ENCODE data around the gene KIRREL3.

KIRREL3 gene

GRCh38 chr11:126991596-126991995 is 9.0 kb downstream of the KIRREL3 start:
- no peak for TF ChIP-seq ZNF274 (IDR thresholded peaks at IDR 0.05; ENCODE audit: low read depth, low read length)
- no peak for TF ChIP-seq SUZ12 (IDR thresholded peaks at IDR 0.05; ENCODE audit: extremely low read depth, insufficient read depth, insufficient read length)
- TF ChIP-seq YY1 (IDR thresholded peaks at IDR 0.05; ENCODE audit: insufficient read depth, insufficient read length), result no peak
- peaks cover 11% of the 10 kb centered on the region for H3K27me3 ChIP-seq (ENCODE audit: insufficient read depth, insufficient read length)
- H3K4me1 ChIP-seq (ENCODE audit: insufficient read depth, insufficient read length), result no peaks in the 10 kb centered on the region
- H3K4me3 ChIP-seq (ENCODE audit: insufficient read length, low read depth), result no peak overlapping the region
- H3K36me3 ChIP-seq (ENCODE audit: insufficient read depth, insufficient read length, low read length), result no peaks in the 10 kb centered on the region
- DNase-seq (ENCODE audit: low read depth, low spot score), result no peak
- H3K9me3 ChIP-seq (ENCODE audit: insufficient read depth, low read length), result no peaks in the 10 kb centered on the region
- H3K9ac ChIP-seq (ENCODE audit: insufficient read length, low read depth), result no peak overlapping the region

DNA sequence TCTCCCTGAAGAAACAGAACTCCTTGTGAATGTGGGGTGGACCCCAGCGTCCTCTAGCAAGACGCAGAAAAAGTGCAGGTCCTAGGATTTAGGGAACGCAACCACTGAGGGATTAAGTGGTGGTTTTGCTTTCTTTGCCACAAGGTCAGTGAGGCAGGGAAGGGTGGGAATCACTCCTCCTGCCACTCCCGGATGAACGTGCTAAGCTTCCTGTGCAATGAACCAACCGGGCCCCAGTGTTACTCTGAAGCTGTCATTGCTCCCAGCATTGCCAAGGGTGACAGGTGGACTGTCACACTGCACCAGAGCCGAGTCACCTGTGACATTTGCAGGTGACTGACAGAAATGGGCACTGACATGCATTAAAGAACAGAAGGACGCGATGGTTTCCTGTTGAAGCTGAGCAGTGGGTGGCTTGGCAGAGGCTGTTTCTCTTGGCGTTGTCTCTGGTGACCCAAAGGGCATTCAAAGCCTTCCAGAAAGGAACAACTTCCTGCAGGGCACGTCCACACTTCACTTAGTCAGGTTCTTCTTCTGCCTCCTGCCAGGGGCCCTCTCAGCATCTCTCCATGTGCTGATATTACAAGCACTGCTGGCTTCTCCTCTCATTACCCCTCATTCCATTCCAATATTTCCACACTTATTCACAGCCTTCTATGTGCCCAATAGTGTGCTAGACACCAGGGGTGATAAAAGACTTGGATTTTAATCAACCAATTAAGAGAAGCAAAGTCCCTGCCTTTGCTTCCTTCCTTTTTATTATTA is 9.7 kb downstream of the KIRREL3 start:
- Histone ChIP-seq H3K4me1 (ENCODE audit: insufficient read depth, insufficient read length) (no peaks in the 10 kb centered on the region), H3K27me3 (ENCODE audit: insufficient read depth, insufficient read length) (peaks cover 8% of the 10 kb centered on the region), H3K9me3 (ENCODE audit: insufficient read depth, low read length) (no peaks in the 10 kb centered on the region), H3K9ac (ENCODE audit: insufficient read length, low read depth) (no peak overlapping the region), H3K4me3 (ENCODE audit: insufficient read length, low read depth) (no peak overlapping the region), H3K36me3 (ENCODE audit: insufficient read depth, insufficient read length, low read length) (no peaks in the 10 kb centered on the region)
- no peak for DNase-seq (ENCODE audit: low read depth, low spot score)
- no peak for TF ChIP-seq ZNF274 (IDR thresholded peaks at IDR 0.05; ENCODE audit: low read depth, low read length)
- TF ChIP-seq SUZ12 (IDR thresholded peaks at IDR 0.05; ENCODE audit: extremely low read depth, insufficient read depth, insufficient read length), result no peak
- no peak for TF ChIP-seq YY1 (IDR thresholded peaks at IDR 0.05; ENCODE audit: insufficient read depth, insufficient read length)

DNA sequence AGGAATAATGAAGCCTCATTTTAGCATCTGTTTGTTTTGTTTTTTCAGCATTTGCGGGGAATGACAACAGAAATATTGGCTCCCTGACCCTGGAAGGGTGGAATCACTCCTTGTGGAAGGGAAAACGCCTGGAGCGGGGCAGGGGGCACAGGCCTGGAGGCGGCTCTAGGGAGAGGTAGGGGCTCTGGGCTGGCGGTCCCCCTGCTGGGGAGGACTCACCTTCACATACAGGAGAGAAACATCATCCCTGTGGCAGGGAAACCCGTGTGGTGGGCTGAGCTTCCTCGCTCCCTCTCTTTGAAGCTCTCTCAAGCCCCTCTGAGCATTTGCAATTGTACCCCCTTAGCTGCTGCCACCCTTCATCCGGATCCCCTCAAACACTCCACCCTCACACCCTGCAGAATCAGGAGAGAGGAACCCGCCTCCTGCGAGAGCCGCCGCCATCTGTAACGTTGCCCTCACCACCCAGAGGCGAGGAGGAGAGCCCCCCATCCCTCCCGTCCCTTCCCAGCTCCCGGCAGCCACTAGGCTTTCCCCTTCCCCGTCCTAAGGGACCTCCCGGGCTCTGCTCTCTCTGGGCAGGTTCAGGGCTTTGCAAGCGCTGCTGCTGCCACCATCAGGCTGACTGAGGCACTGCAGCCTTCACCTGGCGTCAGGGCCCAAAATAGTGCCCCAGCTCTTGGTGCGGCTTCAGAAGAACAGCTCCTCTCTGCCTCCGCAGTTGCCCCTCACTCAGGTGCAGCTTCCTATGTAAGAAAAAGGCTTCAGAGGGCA is 10.4 kb downstream of the KIRREL3 start:
- peak; percentile 66 for DNase-seq (ENCODE audit: low read depth, low spot score)
- peak overlapping the region; percentile 24 for H3K9ac ChIP-seq (ENCODE audit: insufficient read length, low read depth)
- peaks cover 8% of the 10 kb centered on the region for H3K27me3 ChIP-seq (ENCODE audit: insufficient read depth, insufficient read length)
- no peaks in the 10 kb centered on the region for H3K36me3 ChIP-seq (ENCODE audit: insufficient read depth, insufficient read length, low read length)
- H3K4me3 ChIP-seq (ENCODE audit: insufficient read length, low read depth), result no peak overlapping the region
- no peaks in the 10 kb centered on the region for H3K4me1 ChIP-seq (ENCODE audit: insufficient read depth, insufficient read length)
- TF ChIP-seq SUZ12 (IDR thresholded peaks at IDR 0.05; ENCODE audit: extremely low read depth, insufficient read depth, insufficient read length) (no peak), YY1 (IDR thresholded peaks at IDR 0.05; ENCODE audit: insufficient read depth, insufficient read length) (no peak), ZNF274 (IDR thresholded peaks at IDR 0.05; ENCODE audit: low read depth, low read length) (no peak)
- no peaks in the 10 kb centered on the region for H3K9me3 ChIP-seq (ENCODE audit: insufficient read depth, low read length)

DNA sequence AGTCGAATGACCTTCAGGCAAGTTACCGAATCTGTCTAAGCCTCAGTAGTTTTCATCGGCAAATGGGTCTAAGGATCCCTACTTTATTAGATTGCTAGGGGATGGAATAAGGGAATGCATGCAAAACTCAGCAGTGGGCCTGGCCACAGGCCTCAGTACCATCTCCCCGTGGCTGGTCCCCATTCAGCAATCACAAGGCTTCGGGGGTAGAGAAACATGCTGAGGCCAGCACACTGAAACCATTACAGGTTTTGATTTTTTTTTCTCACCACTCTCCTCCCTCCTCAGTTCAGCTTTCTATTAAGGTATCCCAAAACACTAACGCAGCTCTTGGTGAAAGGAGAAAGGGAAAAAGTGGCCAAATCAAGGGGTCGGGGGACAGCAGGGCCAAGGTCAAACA is 11.9 kb downstream of the KIRREL3 start:
- Histone ChIP-seq H3K9ac (ENCODE audit: insufficient read length, low read depth) (no peak overlapping the region), H3K27me3 (ENCODE audit: insufficient read depth, insufficient read length) (peaks cover 8% of the 10 kb centered on the region), H3K4me1 (ENCODE audit: insufficient read depth, insufficient read length) (no peaks in the 10 kb centered on the region), H3K36me3 (ENCODE audit: insufficient read depth, insufficient read length, low read length) (no peaks in the 10 kb centered on the region), H3K9me3 (ENCODE audit: insufficient read depth, low read length) (no peaks in the 10 kb centered on the region), H3K4me3 (ENCODE audit: insufficient read length, low read depth) (no peak overlapping the region)
- no peak for DNase-seq (ENCODE audit: low read depth, low spot score)
- no peak for TF ChIP-seq YY1 (IDR thresholded peaks at IDR 0.05; ENCODE audit: insufficient read depth, insufficient read length)
- TF ChIP-seq ZNF274 (IDR thresholded peaks at IDR 0.05; ENCODE audit: low read depth, low read length), result no peak
- TF ChIP-seq SUZ12 (IDR thresholded peaks at IDR 0.05; ENCODE audit: extremely low read depth, insufficient read depth, insufficient read length), result no peak

- Histone ChIP-seq H3K4me3 (ENCODE audit: insufficient read length, low read depth) (no peak overlapping the region), H3K9ac (ENCODE audit: insufficient read length, low read depth) (no peak overlapping the region), H3K9me3 (ENCODE audit: insufficient read depth, low read length) (no peaks in the 10 kb centered on the region), H3K4me1 (ENCODE audit: insufficient read depth, insufficient read length) (peaks cover 4% of the 10 kb centered on the region), H3K27me3 (ENCODE audit: insufficient read depth, insufficient read length) (no peaks in the 10 kb centered on the region), H3K36me3 (ENCODE audit: insufficient read depth, insufficient read length, low read length) (no peaks in the 10 kb centered on the region)
- no peak for DNase-seq (ENCODE audit: low read depth, low spot score)
- TF ChIP-seq YY1 (IDR thresholded peaks at IDR 0.05; ENCODE audit: insufficient read depth, insufficient read length) (no peak), SUZ12 (IDR thresholded peaks at IDR 0.05; ENCODE audit: extremely low read depth, insufficient read depth, insufficient read length) (no peak), ZNF274 (IDR thresholded peaks at IDR 0.05; ENCODE audit: low read depth, low read length) (no peak)
Measured at GRCh38 chr11:126981635-126982034, 18.9 kb downstream of the KIRREL3 start.

DNA sequence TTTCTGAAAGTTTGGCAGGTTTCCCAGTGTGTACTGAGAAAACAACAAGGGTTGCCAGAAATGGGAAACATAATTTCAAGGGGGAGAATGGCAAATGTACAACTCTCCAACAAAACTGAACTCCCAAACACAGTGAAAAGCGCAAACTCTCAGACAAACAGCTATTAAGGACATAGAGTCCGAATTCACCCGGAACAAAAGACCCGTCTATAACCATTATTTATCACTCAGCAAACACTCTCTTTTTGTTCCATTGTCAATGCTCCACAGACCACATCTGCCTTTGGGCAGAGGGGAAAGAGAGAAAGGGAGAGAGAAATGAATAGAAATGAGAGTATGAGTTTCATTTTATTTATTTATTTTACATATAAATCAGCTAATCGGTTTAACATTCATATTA is 21.7 kb downstream of the KIRREL3 start:
- DNase-seq (ENCODE audit: low read depth, low spot score), result no peak
- H3K9me3 ChIP-seq (ENCODE audit: insufficient read depth, low read length), result no peaks in the 10 kb centered on the region
- peaks cover 4% of the 10 kb centered on the region for H3K4me1 ChIP-seq (ENCODE audit: insufficient read depth, insufficient read length)
- TF ChIP-seq ZNF274 (IDR thresholded peaks at IDR 0.05; ENCODE audit: low read depth, low read length), result no peak
- TF ChIP-seq YY1 (IDR thresholded peaks at IDR 0.05; ENCODE audit: insufficient read depth, insufficient read length), result no peak
- no peak for TF ChIP-seq SUZ12 (IDR thresholded peaks at IDR 0.05; ENCODE audit: extremely low read depth, insufficient read depth, insufficient read length)
- H3K36me3 ChIP-seq (ENCODE audit: insufficient read depth, insufficient read length, low read length), result no peaks in the 10 kb centered on the region
- H3K9ac ChIP-seq (ENCODE audit: insufficient read length, low read depth), result no peak overlapping the region
- H3K27me3 ChIP-seq (ENCODE audit: insufficient read depth, insufficient read length), result no peaks in the 10 kb centered on the region
- H3K4me3 ChIP-seq (ENCODE audit: insufficient read length, low read depth), result no peak overlapping the region

DNA sequence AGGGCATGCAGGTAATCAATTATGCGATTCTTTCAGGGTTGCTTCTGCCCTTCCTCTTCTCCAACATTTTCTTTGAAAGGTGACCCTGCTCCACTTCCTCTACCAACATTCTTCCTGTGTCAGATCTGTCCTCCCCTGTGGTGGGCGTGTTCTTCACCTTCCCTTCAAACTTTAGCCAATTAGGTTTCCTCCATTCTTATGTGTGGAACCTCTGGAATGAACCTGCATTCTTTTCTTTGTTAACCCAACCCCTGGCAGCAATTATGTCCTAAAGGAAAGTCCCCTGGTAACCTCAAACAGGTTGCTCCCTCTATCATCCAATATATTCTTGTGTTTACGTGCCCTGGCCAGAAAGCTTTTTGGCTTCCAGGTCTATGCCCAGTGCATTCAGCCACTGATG is 22.4 kb downstream of the KIRREL3 start:
- TF ChIP-seq YY1 (IDR thresholded peaks at IDR 0.05; ENCODE audit: insufficient read depth, insufficient read length) (no peak), ZNF274 (IDR thresholded peaks at IDR 0.05; ENCODE audit: low read depth, low read length) (no peak), SUZ12 (IDR thresholded peaks at IDR 0.05; ENCODE audit: extremely low read depth, insufficient read depth, insufficient read length) (no peak)
- H3K4me3 ChIP-seq (ENCODE audit: insufficient read length, low read depth), result no peak overlapping the region
- no peaks in the 10 kb centered on the region for H3K27me3 ChIP-seq (ENCODE audit: insufficient read depth, insufficient read length)
- no peak overlapping the region for H3K9ac ChIP-seq (ENCODE audit: insufficient read length, low read depth)
- H3K36me3 ChIP-seq (ENCODE audit: insufficient read depth, insufficient read length, low read length), result no peaks in the 10 kb centered on the region
- DNase-seq (ENCODE audit: low read depth, low spot score), result peak; percentile 72
- 0 out of 2 replicates have a peak, but pooled peaks cover 3% of the 10 kb centered on the region for H3K9me3 ChIP-seq (ENCODE audit: insufficient read depth, low read length)
- peaks cover 4% of the 10 kb centered on the region for H3K4me1 ChIP-seq (ENCODE audit: insufficient read depth, insufficient read length)

Data from NT2/D1 (cell line).